Lower leg skin (tissue), 3 donors: Measurements from ENCODE around the gene SARNP.

ENCODE experiments used
- POLR2A ChIP-seq, 2 donors: fragments of 450-650 bp; IDR thresholded peaks; one replicate each; pipeline ENCODE4 v1.6.1; 2016 to 2017; ENCODE audit warnings: antibody characterized with exemption in 2 of 2, mild to moderate bottlenecking in 1 of 2, moderate library complexity in 1 of 2
- TF ChIP-seq, protein P1 (sequence below), 3 donors: fragments of 450-650 bp; IDR thresholded peaks; one replicate each; pipeline ENCODE4 v1.5.1; 2016; ENCODE audit warnings: antibody characterized with exemption in 3 of 3, mild to moderate bottlenecking in 3 of 3, moderate library complexity in 2 of 3

DNA sequence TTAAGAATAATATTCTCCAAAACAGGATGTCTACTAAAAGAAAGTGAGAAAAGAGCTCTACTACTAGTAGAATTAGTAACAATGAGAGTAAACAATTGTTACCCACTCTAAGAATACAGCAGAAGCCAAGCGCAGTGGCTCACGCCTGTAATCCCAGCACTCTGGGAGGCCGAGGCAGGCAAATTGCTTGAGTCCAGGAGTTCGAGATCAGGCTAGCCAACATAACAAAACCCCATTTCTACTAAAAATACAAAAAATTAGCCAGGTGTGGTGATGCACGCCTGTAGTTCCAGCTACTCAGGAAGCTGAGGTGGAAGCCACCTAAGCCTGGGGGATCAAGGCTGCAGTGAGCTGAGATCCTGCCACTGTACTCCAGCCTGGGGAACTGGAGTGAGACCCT is 7.2 kb upstream of the SARNP start:
- no peak for TF ChIP-seq POLR2A (IDR thresholded peaks at IDR 0.05)
- TF ChIP-seq, protein P1, sequence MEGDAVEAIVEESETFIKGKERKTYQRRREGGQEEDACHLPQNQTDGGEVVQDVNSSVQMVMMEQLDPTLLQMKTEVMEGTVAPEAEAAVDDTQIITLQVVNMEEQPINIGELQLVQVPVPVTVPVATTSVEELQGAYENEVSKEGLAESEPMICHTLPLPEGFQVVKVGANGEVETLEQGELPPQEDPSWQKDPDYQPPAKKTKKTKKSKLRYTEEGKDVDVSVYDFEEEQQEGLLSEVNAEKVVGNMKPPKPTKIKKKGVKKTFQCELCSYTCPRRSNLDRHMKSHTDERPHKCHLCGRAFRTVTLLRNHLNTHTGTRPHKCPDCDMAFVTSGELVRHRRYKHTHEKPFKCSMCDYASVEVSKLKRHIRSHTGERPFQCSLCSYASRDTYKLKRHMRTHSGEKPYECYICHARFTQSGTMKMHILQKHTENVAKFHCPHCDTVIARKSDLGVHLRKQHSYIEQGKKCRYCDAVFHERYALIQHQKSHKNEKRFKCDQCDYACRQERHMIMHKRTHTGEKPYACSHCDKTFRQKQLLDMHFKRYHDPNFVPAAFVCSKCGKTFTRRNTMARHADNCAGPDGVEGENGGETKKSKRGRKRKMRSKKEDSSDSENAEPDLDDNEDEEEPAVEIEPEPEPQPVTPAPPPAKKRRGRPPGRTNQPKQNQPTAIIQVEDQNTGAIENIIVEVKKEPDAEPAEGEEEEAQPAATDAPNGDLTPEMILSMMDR (IDR thresholded peaks at IDR 0.05): no peak
